NCI-H128 (cell line): ENCODE measurements around the gene HPGDS.
"Not testable (repeated sequence)": the region's sequence is repeated elsewhere in the genome, so short reads cannot be mapped to it uniquely, and the experiment has no call there.

Experiments
- DNase-seq: peaks from one replicate; lab custom pipeline; 2025; ENCODE audit not compliant: unreplicated experiment; lab: John Stamatoyannopoulos, UW

The HPGDS gene

GRCh38 chr4:94357624-94358023, 15.0 kb upstream of the HPGDS start:
- DNase-seq: no peak

DNA sequence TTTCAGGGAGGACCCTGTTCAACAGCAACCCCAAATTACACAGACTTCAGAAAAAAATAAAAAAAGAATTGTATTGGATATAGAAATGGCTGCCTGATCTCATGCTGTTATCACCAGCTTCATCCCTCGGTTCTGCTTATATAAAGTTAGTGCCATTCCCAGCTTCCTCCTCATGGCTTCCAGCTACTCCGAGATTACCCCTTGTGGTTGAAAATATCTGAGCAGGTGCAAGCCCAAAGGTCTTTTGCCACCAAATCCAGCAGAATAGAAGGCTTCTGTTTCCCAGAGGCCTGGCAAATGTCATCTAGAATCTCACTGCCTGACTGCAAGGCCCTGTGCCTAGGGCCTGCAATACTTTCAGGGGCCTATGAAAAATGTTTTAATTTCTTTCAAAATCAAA, 13.8 kb upstream of the HPGDS start:
- no peak for DNase-seq

DNA sequence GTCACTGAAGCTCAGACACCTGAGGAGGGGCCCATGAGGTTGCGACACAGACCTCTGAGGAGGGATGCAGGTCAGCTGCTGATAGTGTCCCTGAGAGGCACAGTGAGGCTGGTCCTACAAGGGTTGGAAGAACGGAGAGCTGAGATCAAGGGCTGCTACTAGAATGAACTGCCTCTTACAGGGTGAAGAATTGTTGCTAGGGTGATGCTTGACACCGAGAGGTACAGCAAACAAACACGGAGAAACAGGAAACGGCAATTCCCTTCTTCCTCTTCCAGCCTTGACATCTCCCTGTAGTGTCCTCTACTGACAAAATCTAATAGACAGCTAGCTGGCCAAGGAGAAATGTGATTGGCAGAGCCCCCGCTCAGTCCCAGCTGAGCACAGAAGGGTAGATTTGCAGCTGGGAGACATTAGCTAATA, 11.8 kb upstream of the HPGDS start:
- no peak for DNase-seq

- no peak for DNase-seq
Measured at GRCh38 chr4:94352996-94353395, 10.4 kb upstream of the HPGDS start.

GRCh38 chr4:94352163-94352562, 9.5 kb upstream of the HPGDS start:
- DNase-seq: no peak

DNA sequence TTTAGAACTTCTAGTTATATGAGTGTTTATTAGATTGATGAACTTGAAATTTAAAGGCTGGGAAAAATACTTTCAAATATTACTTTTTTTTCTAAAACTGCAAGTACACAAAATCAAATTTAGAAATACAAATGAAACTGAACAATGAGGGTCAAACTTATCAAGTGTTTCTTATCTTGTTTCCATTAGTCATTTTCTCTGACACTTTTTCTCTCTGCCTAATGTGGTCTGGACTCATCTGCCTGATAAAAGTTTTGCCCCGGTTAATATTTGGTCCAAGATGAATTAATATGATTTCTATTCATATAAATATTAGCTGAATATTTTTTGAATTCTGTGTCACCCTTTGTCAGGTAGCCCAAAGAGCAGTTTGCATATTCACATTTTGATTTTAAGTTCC, 8.7 kb upstream of the HPGDS start:
- DNase-seq: no peak

DNA sequence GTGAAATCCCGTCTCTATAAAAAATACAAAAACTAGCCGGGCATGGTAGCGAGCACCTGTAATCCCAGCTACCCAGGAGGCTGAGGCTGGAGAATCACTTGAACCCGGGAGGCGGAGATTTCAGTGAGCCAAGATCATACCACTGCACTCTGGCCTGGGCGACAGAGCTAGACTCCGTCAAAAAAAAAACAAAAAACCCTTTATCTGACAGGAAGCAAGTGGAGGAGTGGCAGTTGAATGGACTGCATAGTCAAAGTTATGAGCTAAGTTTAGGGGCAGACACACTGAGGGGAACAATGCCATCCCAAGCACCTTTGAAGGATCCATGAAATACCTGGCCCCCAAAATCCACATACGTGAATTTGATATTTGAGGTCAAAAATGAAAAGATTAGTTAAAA, 7.5 kb upstream of the HPGDS start:
- no peak for DNase-seq

DNA sequence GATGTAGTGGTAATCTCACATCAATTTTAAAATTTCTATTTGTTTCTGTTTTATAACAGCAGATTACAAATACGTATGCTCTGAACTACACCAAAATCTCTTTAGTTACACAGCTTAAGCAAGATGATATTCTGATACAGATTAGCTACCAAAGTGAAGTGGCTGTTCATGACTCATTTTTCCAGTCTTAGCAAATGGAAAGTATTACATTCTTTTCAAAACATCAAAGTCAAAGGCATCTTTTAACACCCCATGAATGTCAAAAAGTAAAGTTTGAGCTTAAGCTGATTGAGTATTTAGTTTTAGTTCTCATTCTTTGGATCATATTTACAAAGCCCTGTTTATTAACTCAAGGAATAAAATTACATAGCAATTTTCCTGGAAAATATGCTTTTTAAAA, 6.6 kb upstream of the HPGDS start:
- DNase-seq: no peak

- no peak for DNase-seq
Measured at GRCh38 chr4:94348666-94349065, 6.0 kb upstream of the HPGDS start.

- DNase-seq: no peak
Measured at GRCh38 chr4:94346541-94346940, 3.9 kb upstream of the HPGDS start.

- no peak for DNase-seq
Measured at GRCh38 chr4:94345969-94346368, 3.3 kb upstream of the HPGDS start.

- no peak for DNase-seq
Measured at GRCh38 chr4:94345266-94345665, 2.6 kb upstream of the HPGDS start.

DNA sequence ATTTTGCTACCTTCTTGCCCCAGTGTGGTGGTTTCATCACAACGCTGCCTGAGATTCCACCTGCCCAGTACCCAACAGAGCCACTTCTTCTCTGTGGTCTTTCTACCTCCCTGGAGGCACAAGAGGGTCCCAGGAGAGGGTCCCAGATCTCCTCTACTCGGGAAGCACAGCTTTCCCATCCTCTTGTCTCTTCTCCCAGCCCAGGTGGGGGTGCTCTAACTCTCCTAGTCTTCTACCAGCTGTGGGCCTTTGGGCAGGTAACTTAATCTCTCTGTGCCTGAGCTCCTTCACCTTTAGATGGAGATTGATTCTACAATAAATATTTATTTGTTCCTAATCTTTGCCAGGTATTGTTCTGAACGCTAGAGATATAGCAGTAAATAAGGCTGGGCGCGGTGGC, 1.8 kb upstream of the HPGDS start:
- no peak for DNase-seq

DNA sequence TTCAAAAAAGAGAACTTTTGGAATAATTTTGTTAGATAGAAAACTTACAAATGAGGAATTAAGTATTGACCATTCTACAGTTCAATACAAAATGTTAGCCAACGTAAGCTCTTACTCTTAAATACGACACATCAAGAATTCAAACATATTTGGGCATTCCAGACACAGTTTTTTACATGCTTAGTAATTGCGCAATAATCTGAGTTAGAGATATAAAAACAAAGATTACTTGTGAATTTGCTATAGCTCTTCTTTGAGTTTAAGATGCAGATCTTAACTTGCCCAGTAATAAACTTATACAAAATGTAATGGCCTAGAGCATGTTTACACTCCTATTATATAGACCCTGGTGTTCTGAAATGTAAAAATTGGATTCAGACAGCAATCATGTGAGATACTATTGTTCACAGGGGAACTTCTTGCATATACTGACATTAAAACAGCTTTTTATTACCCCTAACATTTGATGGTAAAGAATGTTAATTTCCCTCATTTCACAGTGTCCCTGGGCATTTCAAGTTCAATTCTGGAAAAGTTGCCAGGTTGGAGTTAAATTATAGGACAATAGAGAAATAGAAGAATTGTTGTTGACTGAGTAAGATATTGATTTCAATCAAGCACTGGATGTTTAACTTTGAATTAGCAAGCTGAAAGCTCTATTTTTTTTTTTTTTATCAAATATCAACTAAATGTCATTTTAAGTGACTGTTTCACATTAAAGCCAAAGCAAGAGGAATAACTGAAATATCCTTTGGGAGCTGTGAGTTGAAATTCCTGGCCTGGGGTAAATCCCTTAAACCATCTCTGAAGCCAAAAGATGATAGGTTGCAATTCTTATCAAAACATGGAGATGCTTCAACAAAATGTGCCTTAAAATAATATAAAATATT, 910 bp downstream of the HPGDS start:
- DNase-seq: no peak

DNA sequence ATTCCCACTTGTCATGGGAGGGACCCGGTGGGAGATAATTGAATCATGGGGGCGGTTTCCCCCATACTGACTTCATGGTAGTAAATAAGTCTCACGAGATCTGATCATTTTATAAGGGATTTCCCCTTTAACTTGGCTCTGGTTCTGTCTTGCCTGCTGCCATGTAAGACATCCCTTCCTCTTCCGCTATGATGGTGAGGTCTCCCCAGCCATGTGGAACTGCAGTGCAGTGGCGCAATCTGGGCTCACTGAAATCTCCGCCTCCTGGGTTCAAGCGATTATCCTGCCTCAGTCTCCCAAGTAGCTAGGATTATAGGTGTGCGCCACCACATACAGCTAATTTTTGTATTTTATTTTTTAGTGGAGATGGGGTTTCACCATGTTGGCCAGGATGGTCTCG, 2.9 kb downstream of the HPGDS start:
- no peak for DNase-seq

DNA sequence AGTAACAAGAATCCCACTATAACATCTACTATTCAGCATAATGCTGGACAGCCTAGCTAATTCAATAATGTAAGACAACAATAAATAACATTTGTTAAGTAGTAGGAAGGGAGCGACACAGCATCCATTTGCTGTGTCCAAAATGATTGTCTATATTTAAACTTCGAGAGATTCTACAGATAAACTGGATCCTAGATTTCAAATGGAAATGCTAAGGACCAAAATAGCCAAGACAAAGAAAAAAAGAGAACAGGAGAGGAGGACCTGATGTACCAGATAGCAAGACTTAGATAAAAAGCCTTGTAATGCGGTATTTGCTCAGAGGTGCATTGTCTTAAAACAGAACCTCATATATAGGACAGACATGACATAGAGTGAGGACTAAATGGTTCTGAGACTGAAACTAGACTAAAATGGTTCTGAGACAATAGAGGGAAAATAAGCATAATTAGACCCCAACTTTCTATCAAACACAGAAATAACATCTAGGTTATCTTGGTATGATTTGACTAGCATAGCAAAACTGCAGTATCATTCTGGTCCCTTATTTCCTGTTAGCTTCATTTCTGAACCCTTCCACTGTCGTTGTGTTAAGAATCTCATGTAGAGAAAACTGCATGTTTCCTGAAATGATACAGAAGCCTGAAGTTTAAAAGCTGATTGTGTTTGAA, 3.8 kb downstream of the HPGDS start:
- no peak for DNase-seq

GRCh38 chr4:94336791-94337190, 5.8 kb downstream of the HPGDS start:
- not testable (repeated sequence) for DNase-seq

- no peak for DNase-seq
Measured at GRCh38 chr4:94336303-94336702, 6.3 kb downstream of the HPGDS start.

DNA sequence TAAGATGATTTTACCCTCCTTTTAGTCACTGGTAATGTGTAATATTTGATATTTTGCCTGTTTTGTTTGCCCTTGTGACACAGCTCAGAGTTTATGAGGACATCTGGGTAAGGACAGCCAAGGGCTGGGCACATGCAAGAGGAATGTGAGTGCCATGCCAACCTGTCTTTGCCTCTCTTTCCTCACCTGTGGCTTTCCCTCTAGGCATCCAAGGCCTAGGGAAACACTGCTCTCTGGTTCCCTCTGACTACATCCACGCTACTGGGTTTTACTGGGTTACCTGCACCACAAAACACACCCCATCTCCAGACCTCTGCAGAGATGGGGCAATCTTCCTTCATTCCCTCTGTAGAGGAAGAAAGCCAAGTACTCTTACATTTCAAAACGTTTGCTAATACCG, 7.7 kb downstream of the HPGDS start:
- no peak for DNase-seq

GRCh38 chr4:94334476-94334875, 8.2 kb downstream of the HPGDS start:
- DNase-seq: no peak

DNA sequence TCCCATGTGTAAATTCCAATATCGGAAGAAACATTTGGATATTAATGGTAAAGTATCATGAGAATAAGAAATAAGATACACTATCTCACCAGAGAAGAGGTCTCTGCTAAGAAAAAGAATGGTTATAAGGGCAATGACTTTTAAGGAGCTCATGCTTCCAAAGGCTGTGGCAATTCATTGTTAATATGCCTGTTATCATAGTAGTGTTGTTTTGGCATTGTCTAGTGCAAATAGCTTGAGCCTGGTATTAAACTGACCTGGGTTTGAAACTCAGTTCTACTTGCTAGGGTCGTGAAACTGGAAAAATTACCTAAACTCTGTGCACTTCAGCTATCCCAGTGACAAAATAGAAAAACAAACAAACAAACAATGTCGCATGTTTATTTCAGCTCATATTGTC, 8.8 kb downstream of the HPGDS start:
- no peak for DNase-seq

DNA sequence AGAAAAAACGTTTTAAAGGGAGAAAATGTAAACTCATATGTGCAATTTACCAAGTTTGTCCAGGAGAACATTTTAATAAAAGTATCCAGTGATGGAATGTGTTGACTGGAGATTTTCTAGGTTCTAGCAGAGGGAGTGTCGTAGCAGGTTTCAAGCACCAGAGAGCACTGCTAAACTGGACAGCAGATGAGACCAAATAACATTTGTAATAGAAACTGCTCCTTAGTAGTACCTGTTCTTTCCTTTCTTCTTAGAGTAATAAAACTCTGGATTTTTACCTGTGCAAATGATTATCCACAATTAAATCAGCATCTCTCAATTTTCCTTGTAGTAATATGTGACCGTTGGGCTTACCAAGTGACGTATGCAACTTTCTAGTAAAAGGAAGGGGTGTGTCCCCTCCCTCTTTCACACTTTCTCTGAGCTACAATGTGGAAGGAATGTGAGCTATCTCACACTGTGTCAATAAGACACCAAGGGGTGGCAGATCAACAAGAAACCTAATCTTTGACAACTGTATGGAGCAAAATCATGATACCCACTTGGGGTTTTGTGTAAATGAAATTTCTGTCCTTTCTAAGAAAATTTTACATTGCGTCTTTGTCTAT, 9.5 kb downstream of the HPGDS start:
- DNase-seq: no peak
